ENCODE measurements around the gene HIGD1C.
A peak's percentile ranks its signal among the peaks of the same experiment; 100 is the strongest.
"Not testable (repeated sequence)": the region's sequence is repeated elsewhere in the genome, so short reads cannot be mapped to it uniquely, and the experiment has no call there.

Gene HIGD1C

GRCh38 chr12:50927356-50927755, 25.0 kb upstream of the HIGD1C start:
- no peak for TF ChIP-seq CTCF (IDR thresholded peaks at IDR 0.05)
- no peak for TF ChIP-seq ZFX (IDR thresholded peaks at IDR 0.05; ENCODE audit: borderline replicate concordance)
- H3K27ac ChIP-seq, result peak overlapping the region; percentile 96; the same call in 1 of the 2 replicates

GRCh38 chr12:50927766-50928224, 24.5 kb upstream of the HIGD1C start:
- TF ChIP-seq ZFX (IDR thresholded peaks at IDR 0.05; ENCODE audit: borderline replicate concordance), result no peak
- no peak for TF ChIP-seq CTCF (IDR thresholded peaks at IDR 0.05)
- H3K27ac ChIP-seq, result peak overlapping the region; percentile 96; the same call in 1 of the 2 replicates

- 0 out of 2 replicates have a peak overlapping the region, but pooled peaks have one; percentile 1 for H3K27ac ChIP-seq
- TF ChIP-seq CTCF (IDR thresholded peaks at IDR 0.05) (no peak), ZFX (IDR thresholded peaks at IDR 0.05; ENCODE audit: borderline replicate concordance) (no peak)
These were observed 24.0 kb upstream of the HIGD1C start for GRCh38 chr12:50928392-50928791.

GRCh38 chr12:50929831-50930230, 22.5 kb upstream of the HIGD1C start:
- no peak overlapping the region for H3K27ac ChIP-seq
- no peak for TF ChIP-seq ZFX (IDR thresholded peaks at IDR 0.05; ENCODE audit: borderline replicate concordance)

GRCh38 chr12:50930477-50930876, 21.9 kb upstream of the HIGD1C start:
- H3K27ac ChIP-seq, result not testable (repeated sequence)

GRCh38 chr12:50932787-50933280, 19.5 kb upstream of the HIGD1C start:
- peak overlapping the region; percentile 74 for H3K27ac ChIP-seq
- no peak for TF ChIP-seq CTCF (IDR thresholded peaks at IDR 0.05)
- TF ChIP-seq ZFX (IDR thresholded peaks at IDR 0.05; ENCODE audit: borderline replicate concordance), result no peak

GRCh38 chr12:50933459-50934124, 18.8 kb upstream of the HIGD1C start:
- H3K27ac ChIP-seq, result peak overlapping the region; percentile 74
- TF ChIP-seq ZFX (IDR thresholded peaks at IDR 0.05; ENCODE audit: borderline replicate concordance), result no peak
- TF ChIP-seq CTCF (IDR thresholded peaks at IDR 0.05), result no peak

- TF ChIP-seq ZFX (IDR thresholded peaks at IDR 0.05; ENCODE audit: borderline replicate concordance) (no peak), CTCF (IDR thresholded peaks at IDR 0.05) (no peak)
- peak overlapping the region; percentile 74 for H3K27ac ChIP-seq
These were observed 17.9 kb upstream of the HIGD1C start for GRCh38 chr12:50934371-50934851.
